NCI-H1930 (cell line): ENCODE data around the gene HTR3A.

Source experiments
- DNase-seq, 2 experiments: peaks; one replicate each; lab custom pipeline; 2025; lab: John Stamatoyannopoulos, UW

Gene HTR3A

GRCh38 chr11:114019046-114019445, 44.1 kb downstream of the HTR3A start:
- DNase-seq: no peak

- DNase-seq: no peak
Observed at GRCh38 chr11:114019574-114019973, 44.7 kb downstream of the HTR3A start.

GRCh38 chr11:114025329-114025907, 50.5 kb downstream of the HTR3A start:
- no peak for DNase-seq

GRCh38 chr11:114026355-114026754, 51.4 kb downstream of the HTR3A start:
- no peak for DNase-seq

- no peak for DNase-seq
Observed at GRCh38 chr11:114027391-114027790, 52.5 kb downstream of the HTR3A start.

- DNase-seq: no peak
Observed at GRCh38 chr11:114027926-114028325, 53.0 kb downstream of the HTR3A start.

- DNase-seq: no peak
Observed at GRCh38 chr11:114031246-114031966, 56.5 kb downstream of the HTR3A start.

GRCh38 chr11:114031967-114032320, 57.0 kb downstream of the HTR3A start:
- no peak for DNase-seq

- DNase-seq: no peak
Observed at GRCh38 chr11:114033066-114033465, 58.2 kb downstream of the HTR3A start.

GRCh38 chr11:114033572-114033971, 58.7 kb downstream of the HTR3A start:
- DNase-seq: no peak

- no peak for DNase-seq
Observed at GRCh38 chr11:114034956-114035355, 60.0 kb downstream of the HTR3A start.

GRCh38 chr11:114036147-114036811, 61.4 kb downstream of the HTR3A start:
- DNase-seq: peak; percentile 59 to 62

- no peak for DNase-seq
Observed at GRCh38 chr11:114036958-114037357, 62.0 kb downstream of the HTR3A start.

- DNase-seq: no peak
Observed at GRCh38 chr11:114039551-114039950, 64.6 kb downstream of the HTR3A start.
